H9 (cell line): Measurements from ENCODE around the gene CD47. TPM values are rescaled to one million over a fixed set of nuclear protein-coding genes. Genes with fewer than 3 reads are reported as not detected.

Experiments used
- DNase-seq: peaks from one replicate; pipeline ENCODE4 v3.0.0-alpha.2; 2017
- H2AFZ ChIP-seq: one replicate; pipeline ENCODE4 v1.6.1; 2013; ENCODE audit warnings: mild to moderate bottlenecking, low read length, control low read depth, moderate library complexity
- H2AK5ac ChIP-seq: 2 replicates; pipeline ENCODE4 v1.6.1; 2013; ENCODE audit warnings: low read length, control low read depth, mixed read lengths; ENCODE audit not compliant: insufficient read length
- H2BK120ac ChIP-seq: one replicate; pipeline ENCODE4 v1.6.1; 2013; ENCODE audit warnings: low read depth, mild to moderate bottlenecking, low read length, control low read depth, inconsistent platforms; ENCODE audit not compliant: poor library complexity, severe bottlenecking
- H2BK12ac ChIP-seq: 2 replicates; pipeline ENCODE4 v1.6.1; 2013; ENCODE audit warnings: low read length, control low read depth, mixed read lengths, low read depth; ENCODE audit not compliant: insufficient read length
- H2BK15ac ChIP-seq: 2 replicates; pipeline ENCODE4 v1.6.1; 2013; ENCODE audit warnings: low read depth, low read length, control low read depth
- H2BK20ac ChIP-seq: one replicate; pipeline ENCODE4 v1.6.1; 2013; ENCODE audit warnings: low read depth, mild to moderate bottlenecking, low read length, control low read depth, inconsistent platforms; ENCODE audit not compliant: poor library complexity, severe bottlenecking
- H2BK5ac ChIP-seq: 2 replicates; pipeline ENCODE4 v1.6.1; 2013; ENCODE audit warnings: low read length, control low read depth, mixed read lengths; ENCODE audit not compliant: insufficient read length
- H3K14ac ChIP-seq: 2 replicates; pipeline ENCODE4 v1.6.1; 2013; ENCODE audit warnings: low read length, control low read depth; ENCODE audit not compliant: insufficient read depth
- H3K18ac ChIP-seq: 2 replicates; pipeline ENCODE4 v1.6.1; 2013; ENCODE audit warnings: low read depth, mild to moderate bottlenecking, mixed read lengths, low read length, control low read depth; ENCODE audit not compliant: insufficient read length
- H3K23ac ChIP-seq: 2 replicates; pipeline ENCODE4 v1.6.1; 2013; ENCODE audit warnings: low read length, control low read depth, mixed read lengths, low read depth; ENCODE audit not compliant: insufficient read length
- H3K23me2 ChIP-seq: 2 replicates; pipeline ENCODE4 v1.6.1; 2013; ENCODE audit warnings: low read depth, mild to moderate bottlenecking, mixed read lengths, low read length, control low read depth; ENCODE audit not compliant: insufficient read length, poor library complexity, severe bottlenecking
- H3K27ac ChIP-seq: 2 replicates; pipeline ENCODE4 v1.5.1; 2013; ENCODE audit warnings: low read length, control low read depth, mixed read lengths, low read depth; ENCODE audit not compliant: insufficient read length
- H3K27me3 ChIP-seq: 2 replicates; pipeline ENCODE4 v1.6.1; 2013; ENCODE audit warnings: low read length, control low read depth, inconsistent platforms; ENCODE audit not compliant: insufficient read depth
- H3K4ac ChIP-seq: 2 replicates; pipeline ENCODE4 v1.6.1; 2013; ENCODE audit warnings: low read depth, mild to moderate bottlenecking, control low read depth, inconsistent platforms, low read length, moderate library complexity
- H3K4me1 ChIP-seq: 2 replicates; pipeline ENCODE4 v1.6.1; 2013; ENCODE audit warnings: low read length, control low read depth, inconsistent platforms; ENCODE audit not compliant: insufficient read depth
- H3K4me2 ChIP-seq: 2 replicates; pipeline ENCODE4 v1.6.1; 2013; ENCODE audit warnings: low read length, control low read depth, mixed read lengths; ENCODE audit not compliant: insufficient read length, insufficient read depth
- H3K56ac ChIP-seq: 2 replicates; pipeline ENCODE4 v1.6.1; 2013; ENCODE audit warnings: low read depth, mild to moderate bottlenecking, mixed read lengths, low read length, control low read depth; ENCODE audit not compliant: insufficient read length
- H3K79me1 ChIP-seq: 2 replicates; pipeline ENCODE4 v1.6.1; 2013; ENCODE audit warnings: low read depth, mild to moderate bottlenecking, moderate library complexity, low read length, control low read depth, inconsistent platforms; ENCODE audit not compliant: insufficient read depth, poor library complexity, severe bottlenecking
- H3K79me2 ChIP-seq: 2 replicates; pipeline ENCODE4 v1.6.1; 2013; ENCODE audit warnings: low read length, control low read depth, inconsistent platforms; ENCODE audit not compliant: insufficient read depth
- H3K9ac ChIP-seq: 2 replicates; pipeline ENCODE4 v1.6.1; 2013; ENCODE audit warnings: low read length, control low read depth, mixed read lengths; ENCODE audit not compliant: insufficient read length; ENCODE audit errors: extremely low read depth
- H3K9me3 ChIP-seq: one replicate; pipeline ENCODE4 v1.6.1; 2013; ENCODE audit warnings: low read depth, low read length, inconsistent platforms; ENCODE audit not compliant: control insufficient read depth
- H3T11ph ChIP-seq: one replicate; pipeline ENCODE4 v1.6.1; 2013; ENCODE audit warnings: mild to moderate bottlenecking, low read length, control low read depth, inconsistent platforms
- H4K20me1 ChIP-seq: one replicate; pipeline ENCODE4 v1.6.1; 2013; ENCODE audit not compliant: control insufficient read depth, insufficient read length, insufficient read depth
- H4K5ac ChIP-seq: 2 replicates; pipeline ENCODE4 v1.6.1; 2013; ENCODE audit warnings: low read depth, mild to moderate bottlenecking, mixed read lengths, low read length, control low read depth; ENCODE audit not compliant: insufficient read length
- H4K8ac ChIP-seq: replicated peaks from 2 replicates; pipeline ENCODE4 v1.6.1; 2013; ENCODE audit warnings: low read length, control low read depth, mixed read lengths, low read depth; ENCODE audit not compliant: insufficient read length
- H4K91ac ChIP-seq: 2 replicates; pipeline ENCODE4 v1.6.1; 2013; ENCODE audit warnings: low read depth, mild to moderate bottlenecking, moderate library complexity, mixed read lengths, low read length, control low read depth; ENCODE audit not compliant: insufficient read length
- H3K27ac Mint-ChIP-seq, 3 experiments: 2 replicates in 2 of 3; 3 replicates in 1 of 3; pipeline ENCODE4 v1.8.0; 2020 to 2021; ENCODE audit warnings: mixed read lengths in 3 of 3, mild to moderate bottlenecking in 1 of 3, moderate library complexity in 1 of 3
- H3K27me3 Mint-ChIP-seq: 2 replicates; pipeline ENCODE4 v1.8.0; 2021; ENCODE audit warnings: low read depth, mild to moderate bottlenecking, moderate library complexity, mixed read lengths
- H3K36me3 Mint-ChIP-seq, 3 experiments: 2 replicates in 2 of 3; 3 replicates in 1 of 3; pipeline ENCODE4 v1.8.0; 2020 to 2021; ENCODE audit warnings: low read depth in 3 of 3, mixed read lengths in 3 of 3; ENCODE audit not compliant: insufficient read depth in 1 of 3
- H3K4me1 Mint-ChIP-seq, 2 experiments: 2 replicates each; pipeline ENCODE4 v1.8.0; 2020; ENCODE audit warnings: mixed read lengths in 2 of 2
- H3K4me3 Mint-ChIP-seq, 2 experiments: 2 replicates in 1 of 2; 3 replicates in 1 of 2; pipeline ENCODE4 v1.8.0; 2020 to 2021; ENCODE audit warnings: mild to moderate bottlenecking in 2 of 2, mixed read lengths in 2 of 2, moderate library complexity in 1 of 2
- H3K9me3 Mint-ChIP-seq, 2 experiments: 2 replicates in 1 of 2; 3 replicates in 1 of 2; pipeline ENCODE4 v1.8.0; 2020; ENCODE audit warnings: mild to moderate bottlenecking in 2 of 2, mixed read lengths in 2 of 2, moderate library complexity in 1 of 2
- CTCF ChIP-seq: fragments of 200-600 bp; sonication (generic); conservative IDR thresholded peaks from 3 replicates; pipeline ENCODE4 v1.8.0; 2021; ENCODE audit warnings: antibody characterized with exemption, mild to moderate bottlenecking
- WGBS: extraction: QIAGEN DNeasy Blood & Tissue Kit; methylation state at CpG from one replicate; pipeline ENCODE4 v1.1.7; 2013; ENCODE audit warnings: missing lambda C conversion rate, low lambda C conversion rate, mixed read lengths; ENCODE audit not compliant: insufficient read length; ENCODE audit errors: extremely low coverage; 5-methylcytosine and 5-hydroxymethylcytosine counted together
- total RNA-seq: library from RNA; stranded (reverse); gene quantifications from 2 replicates; pipeline ENCODE4 v1.2.1, GENCODE V29; 2021

Gene CD47
- total RNA-seq, 1 experiment from 2014 or later, result 15.4 TPM

GRCh38 chr3:108093616-108094015, 2.8 kb upstream of the CD47 start:
- TF ChIP-seq CTCF, result no peak
- H4K20me1 ChIP-seq, result no peaks in the 10 kb centered on the region
- no peak overlapping the region for H3K27ac ChIP-seq
- Mint-ChIP-seq H3K27ac (no peak overlapping the region), H3K4me3 (no peak overlapping the region), H3K4me1 (peaks cover 4 to 11% of the 10 kb centered on the region in 2 experiments; a peak in 3 of 4 replicates), H3K27me3 (peaks cover 46% of the 10 kb centered on the region), H3K9me3 (peaks cover 3 to 4% of the 10 kb centered on the region in 2 experiments; a peak in 4 of 5 replicates), H3K36me3 (no peaks in the 10 kb centered on the region; a peak in 1 of 7 replicates)
- no peak overlapping the region for H3K14ac ChIP-seq
- no peak overlapping the region for H3K23ac ChIP-seq
- H2AK5ac ChIP-seq, result no peak overlapping the region
- WGBS, result 100% methylated on average over 1 of the region's 3 CpGs
- no peak overlapping the region for H4K91ac ChIP-seq
- peaks cover 3% of the 10 kb centered on the region; the same call in 1 of the 2 replicates for H3K27me3 ChIP-seq
- no peak overlapping the region for H3K9ac ChIP-seq
- no peak overlapping the region for H4K5ac ChIP-seq
- no peak overlapping the region for H2BK120ac ChIP-seq
- no peak overlapping the region for H2BK5ac ChIP-seq
- H3K4ac ChIP-seq, result no peak overlapping the region
- H3K9me3 ChIP-seq, result no peaks in the 10 kb centered on the region
- no peak overlapping the region for H3K56ac ChIP-seq
- H2AFZ ChIP-seq, result no peak overlapping the region
- no peak overlapping the region for H2BK12ac ChIP-seq
- H3K18ac ChIP-seq, result no peak overlapping the region
- no peaks in the 10 kb centered on the region for H3K79me2 ChIP-seq
- H3K4me2 ChIP-seq, result no peak overlapping the region
- no peak overlapping the region for H2BK20ac ChIP-seq
- H2BK15ac ChIP-seq, result no peak overlapping the region
- H4K8ac ChIP-seq, result no peak overlapping the region
- H3K4me1 ChIP-seq, result no peaks in the 10 kb centered on the region
- no peaks in the 10 kb centered on the region for H3K79me1 ChIP-seq
- DNase-seq, result no peak
- no peak overlapping the region for H3T11ph ChIP-seq
- peaks cover 5% of the 10 kb centered on the region for H3K23me2 ChIP-seq
